ENCODE measurements around the gene SERPINA4.

- no peak for TF ChIP-seq CTCF (conservative IDR thresholded peaks at IDR 0.05 in 1 of 2, IDR thresholded peaks at IDR 0.05 in 1 of 2; ENCODE audit: low read depth in 1 of 2, low read length in 2 of 2)
- TF ChIP-seq EZH2 (IDR thresholded peaks at IDR 0.05; ENCODE audit: low read length, missing control alignments), result no peak
Observed at GRCh38 chr14:94581127-94581999, 20.1 kb downstream of the SERPINA4 start, which contains the start of gene SERPINA5.

All from fibroblast of lung (primary cell).